Ishikawa (cell line): ENCODE results near the gene FGF14.

Experiments
- CREB1 ChIP-seq: IDR thresholded peaks from 2 replicates; pipeline ENCODE4 v1.6.1; 2012; ENCODE audit warnings: low read depth
- EGR1 ChIP-seq: IDR thresholded peaks from 2 replicates; pipeline ENCODE4 v1.6.1; 2012
- EP300 ChIP-seq: IDR thresholded peaks from 2 replicates; pipeline ENCODE4 v1.6.1; 2012; ENCODE audit warnings: borderline replicate concordance
- MAX ChIP-seq: IDR thresholded peaks from 2 replicates; pipeline ENCODE4 v1.6.1; 2012
- TAF1 ChIP-seq: IDR thresholded peaks from 2 replicates; pipeline ENCODE4 v1.6.1; 2012; ENCODE audit warnings: low read depth, mild to moderate bottlenecking
- USF1 ChIP-seq: IDR thresholded peaks from 2 replicates; pipeline ENCODE4 v1.6.1; 2012
- YY1 ChIP-seq: IDR thresholded peaks from 2 replicates; pipeline ENCODE4 v1.6.1; 2012; ENCODE audit warnings: low read depth
- ZBTB7A ChIP-seq: IDR thresholded peaks from 2 replicates; pipeline ENCODE4 v1.6.1; 2012; ENCODE audit warnings: low read depth
- TF ChIP-seq, protein P1 (sequence below): IDR thresholded peaks from 2 replicates; pipeline ENCODE4 v1.6.1; 2012; ENCODE audit warnings: low read depth, mild to moderate bottlenecking

DNA sequence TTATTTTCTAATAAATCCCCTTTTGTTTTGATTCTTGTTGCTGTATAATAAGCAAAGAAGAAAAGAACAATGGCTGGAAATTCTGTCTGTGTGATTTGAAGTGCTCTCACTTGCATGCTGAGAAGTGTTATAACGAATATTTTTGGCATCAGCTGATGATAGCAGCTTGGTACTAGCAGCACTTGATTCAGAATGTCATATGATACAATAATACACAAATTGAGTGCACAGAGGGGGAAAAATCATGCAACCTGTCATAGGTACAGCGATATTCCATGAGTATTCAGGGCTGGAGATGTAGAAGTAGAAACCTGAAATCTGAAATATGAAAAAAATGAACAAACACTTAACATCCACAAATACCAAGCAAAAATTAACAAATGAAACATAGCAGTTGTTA, 108.1 kb downstream of the FGF14 start:
- TF ChIP-seq MAX: no peak
- TF ChIP-seq USF1: no peak
- TF ChIP-seq CREB1: no peak
- TF ChIP-seq EGR1: no peak
- no peak for TF ChIP-seq TAF1
- TF ChIP-seq YY1: no peak
- no peak for TF ChIP-seq EP300
- TF ChIP-seq, protein P1, sequence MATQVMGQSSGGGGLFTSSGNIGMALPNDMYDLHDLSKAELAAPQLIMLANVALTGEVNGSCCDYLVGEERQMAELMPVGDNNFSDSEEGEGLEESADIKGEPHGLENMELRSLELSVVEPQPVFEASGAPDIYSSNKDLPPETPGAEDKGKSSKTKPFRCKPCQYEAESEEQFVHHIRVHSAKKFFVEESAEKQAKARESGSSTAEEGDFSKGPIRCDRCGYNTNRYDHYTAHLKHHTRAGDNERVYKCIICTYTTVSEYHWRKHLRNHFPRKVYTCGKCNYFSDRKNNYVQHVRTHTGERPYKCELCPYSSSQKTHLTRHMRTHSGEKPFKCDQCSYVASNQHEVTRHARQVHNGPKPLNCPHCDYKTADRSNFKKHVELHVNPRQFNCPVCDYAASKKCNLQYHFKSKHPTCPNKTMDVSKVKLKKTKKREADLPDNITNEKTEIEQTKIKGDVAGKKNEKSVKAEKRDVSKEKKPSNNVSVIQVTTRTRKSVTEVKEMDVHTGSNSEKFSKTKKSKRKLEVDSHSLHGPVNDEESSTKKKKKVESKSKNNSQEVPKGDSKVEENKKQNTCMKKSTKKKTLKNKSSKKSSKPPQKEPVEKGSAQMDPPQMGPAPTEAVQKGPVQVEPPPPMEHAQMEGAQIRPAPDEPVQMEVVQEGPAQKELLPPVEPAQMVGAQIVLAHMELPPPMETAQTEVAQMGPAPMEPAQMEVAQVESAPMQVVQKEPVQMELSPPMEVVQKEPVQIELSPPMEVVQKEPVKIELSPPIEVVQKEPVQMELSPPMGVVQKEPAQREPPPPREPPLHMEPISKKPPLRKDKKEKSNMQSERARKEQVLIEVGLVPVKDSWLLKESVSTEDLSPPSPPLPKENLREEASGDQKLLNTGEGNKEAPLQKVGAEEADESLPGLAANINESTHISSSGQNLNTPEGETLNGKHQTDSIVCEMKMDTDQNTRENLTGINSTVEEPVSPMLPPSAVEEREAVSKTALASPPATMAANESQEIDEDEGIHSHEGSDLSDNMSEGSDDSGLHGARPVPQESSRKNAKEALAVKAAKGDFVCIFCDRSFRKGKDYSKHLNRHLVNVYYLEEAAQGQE: no peak
- TF ChIP-seq ZBTB7A: no peak
